ENCODE data around the gene GLG1. TPM values are rescaled to one million over a fixed set of nuclear protein-coding genes. Genes with fewer than 3 reads are reported as not detected.
"Not testable (repeated sequence)": the region's sequence is repeated elsewhere in the genome, so short reads cannot be mapped to it uniquely, and the experiment has no call there.

GLG1 gene
- total RNA-seq (100 to 1,000 TPM; 106 to 156 TPM), polyA plus RNA-seq (10 to 100 TPM; 24.6 to 49.8 TPM)
- long read RNA-seq, donor 1, full-length matches to known transcripts: 25 of 25 reads
- long read RNA-seq, donor 1, partial matches to known transcripts: 0 of 25 reads
- long read RNA-seq, donor 1, other reads (novel, unspliced or antisense): 0 of 25 reads
- long read RNA-seq, donor 2, full-length matches to known transcripts: 8 of 8 reads
- long read RNA-seq, donor 2, partial matches to known transcripts: 0 of 8 reads
- long read RNA-seq, donor 2, other reads (novel, unspliced or antisense): 0 of 8 reads
- long read RNA-seq, donor 3, full-length matches to known transcripts: 10 of 10 reads
- long read RNA-seq, donor 3, partial matches to known transcripts: 0 of 10 reads
- long read RNA-seq, donor 3, other reads (novel, unspliced or antisense): 0 of 10 reads
- long read RNA-seq, donor 4, transcript GLG1-205 (3 exons, 674 nt): major isoform, 5 of 5 reads
- long read RNA-seq, donor 4, partial matches to known transcripts: 0 of 5 reads
- long read RNA-seq, donor 4, other reads (novel, unspliced or antisense): 0 of 5 reads
- long read RNA-seq, donor 5, full-length matches to known transcripts: 17 of 32 reads
- long read RNA-seq, donor 5, partial matches to known transcripts: 15 of 32 reads
- long read RNA-seq, donor 5, other reads (novel, unspliced or antisense): 0 of 32 reads

GRCh38 chr16:74606521-74607309 is at the start of gene GLG1:
Gene GLG1 (minus strand): TSS chr16:74607114. CDS start chr16:74607094, 20 bp downstream.
- no peaks in the 10 kb centered on the region for H3K27me3 ChIP-seq (ENCODE audit: control insufficient read depth in 3 of 3, insufficient read depth in 3 of 3, low read length in 2 of 3)
- ATAC-seq (ENCODE audit: insufficient read depth, low FRiP score) (peak; percentile 98), DNase-seq (peak; percentile 93 to 96 (median 95))
- no peaks in the 10 kb centered on the region for H3K9me3 ChIP-seq (ENCODE audit: control insufficient read depth in 4 of 4, insufficient read depth in 3 of 4, low read length in 3 of 4)
- 0 to 1% methylated on average over 74 to 77 of the region's 77 CpGs for WGBS, 2 donors
- H3K36me3 ChIP-seq (ENCODE audit: control insufficient read depth in 4 of 4, insufficient read depth in 4 of 4, low read length in 4 of 4): no peaks in the 10 kb centered on the region
- no peak for TF ChIP-seq CTCF (IDR thresholded peaks at IDR 0.05; ENCODE audit: control extremely low read depth, extremely low read depth)
- peaks cover 4 to 28% (median 7%) of the 10 kb centered on the region in 5 donors for H3K4me1 ChIP-seq (ENCODE audit: control insufficient read depth in 5 of 5, insufficient read depth in 5 of 5, low read length in 5 of 5)
- peak within 1 kb of the TSS; percentile 95 for H3K4me3 ChIP-seq
- H3K9ac ChIP-seq (ENCODE audit: insufficient read depth in 1 of 2, low read length in 2 of 2): peak within 1 kb of the TSS; percentile 84 to 87
- peak within 1 kb of the TSS; percentile 88 to 96 for H3K27ac ChIP-seq (ENCODE audit: low read depth in 1 of 2, low read length in 1 of 2)

GRCh38 chr16:74654536-74655050 is 47.7 kb upstream of the GLG1 start:
- no peak for TF ChIP-seq CTCF (IDR thresholded peaks at IDR 0.05; ENCODE audit: control extremely low read depth, extremely low read depth)
- Histone ChIP-seq H3K27ac (ENCODE audit: low read depth in 1 of 2, low read length in 1 of 2) (no peak overlapping the region), H3K4me3 (no peak overlapping the region), H3K4me1 (ENCODE audit: control insufficient read depth in 5 of 5, insufficient read depth in 5 of 5, low read length in 5 of 5) (peaks cover 0 to 2% (median 0%) of the 10 kb centered on the region in 5 donors), H3K36me3 (ENCODE audit: control insufficient read depth in 4 of 4, insufficient read depth in 4 of 4, low read length in 4 of 4) (peaks cover 11 to 20% (median 17%) of the 10 kb centered on the region in 4 donors), H3K9ac (ENCODE audit: insufficient read depth in 1 of 2, low read length in 2 of 2) (no peak overlapping the region), H3K27me3 (ENCODE audit: control insufficient read depth in 3 of 3, insufficient read depth in 3 of 3, low read length in 2 of 3) (no peaks in the 10 kb centered on the region), H3K9me3 (ENCODE audit: control insufficient read depth in 4 of 4, insufficient read depth in 3 of 4, low read length in 3 of 4) (no peaks in the 10 kb centered on the region)
- WGBS, 2 donors: 93 to 94% methylated on average over 3 of the region's 3 CpGs
- no peak for DNase-seq
- ATAC-seq (ENCODE audit: insufficient read depth, low FRiP score): no peak

- WGBS, 2 donors: 93 to 96% methylated on average over 2 of the region's 2 CpGs
- ATAC-seq (ENCODE audit: insufficient read depth, low FRiP score): not testable (repeated sequence)
- H3K36me3 ChIP-seq (ENCODE audit: control insufficient read depth in 4 of 4, insufficient read depth in 4 of 4, low read length in 4 of 4): peaks cover 8 to 26% (median 16%) of the 10 kb centered on the region in 4 donors
Measured at GRCh38 chr16:74652883-74653282, 46.0 kb upstream of the GLG1 start.

More at GRCh38 chr16:74652883-74653282, 46.0 kb upstream of the GLG1 start:
- not testable (repeated sequence) for H3K9me3 ChIP-seq (ENCODE audit: control insufficient read depth in 4 of 4, insufficient read depth in 3 of 4, low read length in 3 of 4); H3K4me3 ChIP-seq; H3K27ac ChIP-seq (ENCODE audit: low read depth in 1 of 2, low read length in 1 of 2); H3K9ac ChIP-seq (ENCODE audit: insufficient read depth in 1 of 2, low read length in 2 of 2); H3K27me3 ChIP-seq (ENCODE audit: control insufficient read depth in 3 of 3, insufficient read depth in 3 of 3, low read length in 2 of 3); DNase-seq; H3K4me1 ChIP-seq (ENCODE audit: control insufficient read depth in 5 of 5, insufficient read depth in 5 of 5, low read length in 5 of 5)

All from lung (tissue), 16 donors.